Posterior cingulate gyrus (tissue), 11 donors: ENCODE results near the gene EDN2.

ENCODE experiments used
- DNase-seq, 10 donors: peaks; one replicate each; pipeline versions ENCODE4 v3.0.0 to v3.0.0-alpha.2; 2020 to 2021; ENCODE audit warnings: mixed read lengths in 3 of 10
- intact Hi-C: fragments of 100-400 bp; cut with DNase I; formaldehyde crosslinking; loops from one replicate; pipeline ENCODE4 v1.15.1; 2023

The EDN2 gene

DNA sequence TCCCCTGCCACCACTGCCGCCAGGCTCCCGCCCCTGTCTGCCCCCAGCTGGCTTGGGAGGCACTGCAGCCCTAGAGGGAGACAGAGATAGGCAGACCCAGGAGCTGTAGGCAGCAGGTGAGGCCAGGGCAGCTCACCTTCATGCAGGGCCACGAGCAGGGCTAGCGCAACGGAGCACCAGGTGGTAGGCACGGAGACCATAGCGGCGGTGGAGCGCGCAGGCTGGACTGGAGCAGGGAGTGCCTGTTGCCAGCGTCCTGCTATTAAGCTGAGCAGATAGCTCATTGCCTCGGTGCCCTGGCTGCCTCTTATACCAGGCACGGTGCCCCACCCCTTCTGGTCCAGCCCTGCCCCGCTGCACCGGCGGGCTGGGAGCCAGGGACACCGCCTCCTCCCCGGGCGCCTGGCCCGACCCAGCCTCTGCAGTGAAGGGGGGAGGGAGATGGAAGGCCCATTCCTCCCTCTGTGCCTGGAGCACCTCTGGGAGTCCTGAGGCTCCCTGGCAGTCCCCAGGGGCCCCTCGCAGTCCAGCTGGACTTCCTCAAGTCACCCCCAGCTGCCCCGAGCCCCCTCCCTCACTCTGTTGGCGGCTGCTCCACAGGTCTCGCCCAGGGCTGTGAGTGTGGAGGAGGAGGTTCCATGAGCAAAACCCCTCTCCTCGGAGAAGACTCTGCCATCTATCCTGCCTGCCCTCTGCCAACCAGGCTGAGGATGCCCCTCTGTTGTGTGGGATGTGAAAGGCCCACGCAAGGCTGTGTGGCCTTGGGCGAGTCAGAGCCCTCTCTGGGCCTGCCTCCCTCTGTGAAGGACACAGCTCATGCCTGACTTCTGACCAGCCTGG lies at the start of gene EDN2:
Gene EDN2 (minus strand): TSS at position 282 of the 840 bp plus-strand sequence. CDS start 82 bp downstream, at position 200.
- DNase-seq, result peak in 1 of 10 donors; percentile 59
- intact Hi-C loops, result no loop called here

DNA sequence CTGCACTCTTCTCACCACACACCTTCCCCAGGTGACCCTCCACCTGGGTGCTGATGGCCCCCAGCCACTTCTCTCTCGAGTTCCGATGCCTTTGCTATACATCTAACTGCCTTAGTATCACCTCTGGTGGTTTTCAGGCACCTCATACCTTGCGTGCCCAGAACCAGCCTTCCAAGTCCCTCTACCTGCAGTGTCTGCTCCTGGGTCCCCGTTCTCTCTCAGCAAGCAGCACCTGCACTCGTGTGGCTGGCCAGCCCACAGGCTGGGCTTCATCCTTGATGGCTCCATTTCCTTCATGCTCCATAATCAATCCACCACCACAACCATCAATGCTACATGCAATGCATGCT lies 49.2 kb upstream of the EDN2 start:
- intact Hi-C loops, result no loop called here
- DNase-seq, result peak in 3 of 10 donors; percentile 1 to 25 (median 3)

DNA sequence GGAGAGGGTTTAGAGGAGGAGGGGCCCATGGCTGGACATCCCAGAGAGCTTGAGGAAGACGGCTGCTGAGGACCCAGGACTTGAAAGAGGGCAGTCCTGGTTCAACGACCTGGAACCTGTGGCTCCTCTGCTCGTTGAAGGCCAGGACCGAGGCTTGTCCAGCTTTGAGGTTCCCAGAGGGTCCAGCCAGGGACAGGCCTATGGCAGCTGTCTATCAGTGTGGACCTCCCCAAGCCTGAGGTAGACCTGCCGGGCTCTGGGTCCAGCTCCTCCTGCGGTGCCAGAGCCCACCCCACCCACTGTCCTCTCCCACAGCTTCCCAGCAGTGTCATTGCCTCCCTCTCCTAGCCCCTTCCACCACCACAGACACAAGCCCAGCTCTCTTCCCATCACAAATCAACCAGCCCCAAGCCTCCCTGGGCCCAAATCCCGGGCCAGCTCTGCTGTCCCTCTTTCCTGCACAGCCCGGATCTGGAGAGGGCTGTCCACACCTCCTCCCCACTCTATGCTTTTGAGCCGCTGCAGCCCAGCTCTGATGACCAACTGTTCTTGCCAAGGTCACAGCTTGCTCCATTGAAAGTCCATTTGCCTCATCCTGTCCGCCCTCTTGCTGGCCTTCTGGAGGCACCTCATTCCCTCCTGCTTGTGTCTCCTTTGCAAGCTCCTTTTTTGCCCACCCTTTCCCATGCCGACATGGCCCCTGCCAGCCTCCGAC lies 48.7 kb upstream of the EDN2 start:
- DNase-seq, result peak in 5 of 10 donors; percentile 2 to 74 (median 49)
- intact Hi-C loops, result no loop called here

DNA sequence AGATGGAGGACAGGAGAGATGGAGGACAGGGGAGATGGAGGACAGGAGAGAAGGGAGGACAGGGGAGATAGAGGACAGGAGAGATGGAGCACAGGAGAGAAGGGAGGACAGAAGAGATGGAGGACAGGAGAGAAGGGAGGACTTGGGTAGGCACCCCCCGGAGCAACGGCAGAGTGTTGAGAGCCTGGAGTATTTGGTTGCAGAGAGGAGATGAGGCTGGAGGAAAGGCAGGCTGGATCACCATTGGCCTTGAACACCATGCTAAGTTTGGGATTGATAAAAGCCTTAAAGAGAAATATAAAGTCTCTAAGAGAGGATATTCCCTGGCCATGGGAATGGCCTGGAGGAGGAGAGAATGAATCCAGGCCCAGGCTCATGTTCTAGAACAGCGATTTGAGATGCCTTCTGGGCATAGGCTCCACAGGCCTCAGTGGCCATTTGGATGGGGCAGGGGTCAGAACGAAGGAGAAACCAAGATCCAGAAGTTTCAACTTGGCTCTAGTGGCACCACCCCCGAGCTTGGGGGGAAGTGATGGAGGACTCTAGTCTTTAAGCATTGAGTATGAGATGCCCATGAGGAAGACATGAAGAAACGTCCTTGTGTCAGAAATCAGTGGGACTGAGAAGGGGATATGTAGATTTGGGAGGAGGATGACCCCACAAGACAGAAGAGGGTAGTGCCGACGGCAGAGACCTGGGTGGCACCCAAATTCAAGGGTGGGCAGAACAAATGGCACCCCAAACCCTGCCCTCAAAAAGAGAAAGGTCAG lies 47.9 kb upstream of the EDN2 start:
- DNase-seq, result peak in 3 of 10 donors; percentile 0 to 42 (median 2)
- intact Hi-C loops, result no loop called here

DNA sequence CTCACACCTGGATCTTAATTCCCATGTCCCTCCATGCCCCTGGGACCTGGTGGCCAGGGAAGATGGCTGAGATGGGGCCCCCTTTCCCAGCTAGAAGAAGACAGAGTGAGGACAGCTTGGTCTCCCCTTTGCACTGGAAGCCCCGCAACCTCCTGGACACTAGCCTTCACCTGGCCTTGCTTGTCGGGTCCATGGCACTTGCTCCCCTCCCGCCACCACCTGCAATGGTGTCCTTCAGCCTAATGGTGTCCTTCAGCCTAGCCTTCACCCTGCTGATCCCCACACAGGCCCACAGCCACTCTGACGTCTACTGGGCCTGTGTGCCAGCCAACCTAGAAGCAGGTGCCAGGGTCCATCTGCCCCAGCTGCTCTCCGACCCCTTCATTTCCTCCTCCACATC lies 45.9 kb upstream of the EDN2 start:
- peak in 3 of 10 donors; percentile 2 to 40 (median 9) for DNase-seq
- intact Hi-C loops, result no loop called here

DNA sequence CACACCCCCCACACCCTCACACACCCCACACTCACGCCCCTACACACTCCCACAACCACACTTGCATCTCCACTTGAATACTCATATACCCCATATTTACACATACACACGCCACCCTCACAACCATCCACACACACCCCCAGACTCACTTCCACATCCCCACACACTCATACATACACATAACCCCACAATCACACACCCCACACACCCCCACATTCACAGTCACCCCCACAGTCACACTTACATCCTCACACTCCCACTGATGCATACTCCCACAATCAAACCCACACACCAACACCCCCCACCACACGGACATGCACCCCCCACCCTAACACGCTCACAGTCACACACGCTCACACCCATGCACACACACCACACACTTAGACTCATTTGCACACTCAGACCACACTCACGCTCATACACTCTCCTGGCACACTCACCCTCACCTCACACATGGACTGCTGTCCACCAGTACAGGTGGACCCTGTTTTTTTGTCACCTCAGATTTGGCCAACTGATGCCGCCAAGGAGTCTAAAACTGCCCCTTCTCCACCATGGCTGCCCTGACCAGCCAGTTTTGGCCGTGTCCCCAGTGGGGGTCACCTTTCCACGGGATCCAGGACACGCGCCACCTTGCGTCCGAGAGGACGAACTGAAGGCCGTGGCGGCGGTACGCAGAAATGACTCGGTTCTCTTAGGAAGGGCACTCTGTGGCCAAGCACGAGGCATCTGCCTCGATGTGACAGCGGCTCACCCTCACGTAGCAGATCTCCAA lies 45.3 kb upstream of the EDN2 start:
- peak in 4 of 10 donors; percentile 0 to 68 (median 36) for DNase-seq
- intact Hi-C loops, result no loop called here

DNA sequence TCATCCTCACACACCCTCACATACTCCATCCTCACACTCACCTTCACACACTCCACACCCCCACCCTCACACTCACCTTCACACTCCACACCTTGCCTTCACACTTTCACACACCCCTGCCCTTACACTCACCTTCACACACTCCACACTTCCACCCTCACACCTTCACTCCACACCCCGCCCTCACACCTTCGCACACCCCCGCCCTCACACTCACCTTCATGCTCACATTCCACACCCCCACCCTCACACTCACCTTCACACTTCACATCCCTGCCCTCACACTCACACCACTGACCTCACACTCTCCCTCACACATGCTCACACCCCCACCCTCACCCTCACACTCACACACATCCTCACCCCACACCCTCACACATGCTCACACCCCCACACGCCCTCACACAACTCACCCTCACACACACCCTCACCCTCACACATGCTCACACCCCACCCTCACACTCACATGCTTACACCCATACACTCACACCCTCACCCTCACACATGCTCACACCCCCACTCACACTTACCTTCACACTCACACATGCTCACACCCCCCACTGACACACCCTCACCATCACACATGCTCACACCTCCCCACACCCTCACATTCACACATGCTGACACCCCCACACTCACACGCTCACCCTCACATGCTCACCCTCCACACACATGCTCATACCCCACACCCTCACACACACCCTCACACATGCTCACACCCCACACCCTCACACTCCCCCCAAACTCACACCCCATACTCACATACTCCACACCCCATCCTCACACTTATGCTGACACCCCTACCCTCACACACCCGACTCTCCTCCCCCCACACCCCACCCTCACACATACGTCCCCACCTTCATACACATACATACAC lies 44.5 kb upstream of the EDN2 start:
- intact Hi-C loops, result no loop called here
- DNase-seq, result peak in 3 of 10 donors; percentile 2 to 26 (median 25)

DNA sequence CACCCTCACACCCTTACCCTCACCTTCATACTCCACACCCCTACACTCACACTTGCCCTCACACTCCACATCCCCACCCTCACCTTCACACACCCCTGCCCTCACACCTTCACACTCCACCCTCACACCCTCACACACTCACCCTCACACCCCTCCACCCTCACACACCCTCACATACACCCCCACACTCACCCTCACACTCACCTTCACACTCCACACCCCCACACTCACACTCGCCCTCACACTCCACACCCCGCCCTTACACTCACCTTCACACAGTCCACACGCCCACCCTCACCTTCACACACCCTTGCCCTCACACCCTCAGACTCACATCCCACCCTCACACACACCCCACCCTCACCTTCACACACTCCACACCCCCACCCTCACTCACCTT lies 43.6 kb upstream of the EDN2 start:
- DNase-seq, result peak in 3 of 10 donors; percentile 3 to 67 (median 32)
- intact Hi-C loops, result no loop called here

DNA sequence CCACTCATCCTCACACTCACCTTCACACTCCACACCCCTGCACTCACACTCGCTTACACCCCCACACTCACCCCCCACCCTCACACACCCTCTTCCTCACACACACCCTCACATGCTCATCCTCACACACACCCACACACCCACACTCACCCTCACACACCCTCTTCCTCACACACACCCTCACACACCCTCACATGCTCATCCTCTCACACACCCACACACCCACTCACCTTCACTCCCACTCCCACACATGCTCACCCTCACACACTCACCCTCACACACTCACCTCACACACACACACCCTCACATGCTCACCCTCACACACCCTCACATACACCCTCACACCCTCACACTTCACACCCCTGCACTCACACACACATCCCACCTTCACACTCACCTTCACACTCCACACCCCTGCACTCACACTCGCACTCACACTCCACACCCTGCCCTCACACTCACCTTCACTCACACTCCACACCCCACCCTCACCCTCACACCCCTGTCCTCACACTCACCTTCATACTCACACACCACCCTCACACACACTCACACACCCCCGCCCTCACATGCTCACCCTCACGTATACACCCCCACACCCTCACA lies 42.6 kb upstream of the EDN2 start:
- intact Hi-C loops, result no loop called here
- peak in 3 of 10 donors; percentile 14 to 40 (median 24) for DNase-seq

DNA sequence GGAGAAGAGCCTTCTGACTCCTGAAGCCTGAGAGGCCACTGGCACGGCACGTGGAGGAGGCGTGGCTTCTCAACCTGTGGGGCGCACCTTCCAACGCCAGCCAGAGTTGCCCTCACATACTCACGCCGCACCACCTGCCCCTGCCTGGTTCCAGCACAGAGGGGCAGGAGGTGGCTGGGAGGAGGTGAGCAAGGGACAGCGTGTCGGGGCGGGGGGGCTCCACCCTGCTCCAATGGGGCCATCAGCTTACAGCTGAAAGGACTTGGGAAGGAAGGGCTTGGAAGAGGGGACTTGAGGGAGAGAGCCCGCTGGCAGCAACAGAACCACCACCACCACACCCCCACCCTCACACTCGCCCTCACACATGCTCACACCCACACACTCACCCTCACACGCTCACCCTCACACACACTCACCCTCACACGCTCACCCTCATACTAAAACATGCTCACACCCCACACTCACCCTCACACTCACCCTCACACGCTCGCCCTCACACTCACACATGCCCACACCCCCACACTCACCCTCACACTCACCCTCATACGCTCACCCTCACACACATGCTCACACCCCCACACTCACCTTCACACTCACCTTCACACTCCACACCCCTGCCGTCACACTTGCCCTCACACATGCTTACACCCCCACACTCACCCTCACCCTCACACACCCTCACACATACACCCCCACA lies 41.6 kb upstream of the EDN2 start:
- DNase-seq, result peak in 2 of 10 donors; percentile 13 to 78
- intact Hi-C loops, result no loop called here

DNA sequence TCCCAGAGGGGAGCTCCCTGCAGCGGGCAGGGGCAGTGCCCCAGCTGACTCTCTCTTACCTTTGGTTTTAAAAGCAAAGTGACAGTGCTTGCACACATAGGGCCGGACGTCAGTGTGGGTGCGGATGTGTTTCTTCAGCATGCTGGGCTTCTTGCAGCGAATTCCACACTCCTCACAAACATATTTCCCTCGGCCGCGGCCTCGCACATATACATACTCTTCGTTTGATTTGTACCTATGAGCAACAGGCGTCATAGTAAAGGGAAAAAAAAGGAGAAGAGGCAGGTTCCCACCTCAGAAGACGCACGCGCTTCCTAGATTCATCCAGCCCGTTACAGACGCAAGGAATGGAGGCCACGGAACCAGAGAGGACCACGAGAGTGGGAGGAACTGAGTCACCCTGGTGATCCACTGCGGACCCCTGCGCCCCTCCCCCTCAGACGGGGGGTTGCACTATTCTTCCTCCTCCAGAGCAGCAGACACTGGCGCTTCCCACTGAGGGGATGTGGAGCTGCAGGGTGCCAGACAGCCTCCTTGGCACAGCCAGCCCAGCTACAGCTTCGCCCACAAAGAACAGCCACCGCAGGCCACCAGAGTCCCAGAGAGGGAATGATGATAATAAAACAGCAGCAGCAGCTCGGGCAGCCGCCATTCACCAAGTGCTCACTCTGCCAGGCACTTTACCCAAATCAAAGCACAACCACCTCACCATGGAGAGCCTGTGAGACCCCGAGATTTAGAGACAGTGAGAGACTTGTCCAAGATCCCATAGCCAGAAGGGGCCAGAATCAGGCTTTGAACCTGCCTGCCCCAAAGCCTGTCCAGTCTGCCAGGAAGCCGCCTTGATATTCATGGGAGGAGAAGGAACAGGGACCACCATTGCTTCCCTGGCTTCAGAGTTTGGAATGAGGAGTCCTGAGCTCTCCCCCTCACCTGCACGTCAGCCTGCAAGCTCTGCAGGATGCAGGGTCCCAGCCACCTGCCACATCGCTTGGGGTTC lies 40.5 kb upstream of the EDN2 start:
- intact Hi-C loops, result no loop called here
- DNase-seq, result peak in 3 of 10 donors; percentile 77 to 83 (median 81)

DNA sequence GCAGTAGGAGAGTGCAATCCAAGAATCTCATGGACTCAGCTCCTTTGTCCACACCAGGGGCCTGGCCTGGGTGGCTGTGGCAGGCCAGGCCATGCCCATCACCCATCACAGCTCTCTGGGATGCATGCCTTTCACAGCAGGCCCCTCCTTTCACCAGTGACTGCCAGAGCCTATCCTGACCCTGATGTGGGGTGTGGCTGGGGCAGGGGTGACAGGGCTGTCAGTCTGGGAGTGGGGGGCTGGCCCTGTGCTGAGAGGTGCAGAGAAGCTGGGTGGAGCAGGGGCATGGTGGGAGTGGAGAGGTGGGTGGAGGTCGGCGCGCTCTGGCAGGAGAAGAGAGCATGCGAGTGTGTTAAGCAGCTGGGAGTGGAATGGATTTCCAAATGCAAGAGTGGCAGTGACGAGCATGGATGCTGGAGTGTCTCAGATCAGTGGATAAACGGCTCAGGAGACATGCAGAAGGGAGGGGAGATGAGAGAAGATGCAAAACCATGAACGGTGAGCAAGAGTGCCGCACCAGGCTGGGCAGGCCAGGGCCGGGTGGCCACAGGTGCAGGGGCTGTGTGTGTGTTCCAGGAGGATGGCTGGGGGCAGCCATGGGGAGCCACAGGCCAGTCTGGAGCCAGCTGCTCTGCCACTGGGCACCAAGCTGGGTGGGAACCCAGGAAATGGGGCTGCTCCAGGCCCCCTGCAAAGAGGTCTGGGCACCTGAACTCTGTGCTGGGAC lies 39.6 kb upstream of the EDN2 start:
- DNase-seq, result peak in 1 of 10 donors; percentile 82
- intact Hi-C loops, result no loop called here

DNA sequence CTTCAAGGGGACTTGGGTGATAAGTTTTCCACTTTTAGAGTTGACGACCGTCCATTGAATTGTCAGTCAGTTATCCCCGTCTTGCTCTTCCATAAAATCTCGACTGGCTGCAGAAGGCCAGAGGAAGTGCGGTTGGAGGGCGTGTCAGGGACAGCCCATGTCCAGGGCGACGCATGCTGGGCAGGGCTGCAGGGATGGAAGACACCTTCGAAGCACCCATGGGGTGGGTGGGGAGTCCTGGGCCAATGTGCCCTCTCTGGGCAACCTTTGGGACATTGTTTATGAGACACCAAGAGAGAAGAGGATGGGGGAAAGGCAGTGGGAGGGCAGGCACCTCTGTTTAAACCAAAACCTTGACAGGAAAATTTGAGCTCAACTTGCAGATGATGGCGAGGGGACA lies 38.6 kb upstream of the EDN2 start:
- intact Hi-C loops, result no loop called here
- DNase-seq, result peak in 1 of 10 donors; percentile 71

DNA sequence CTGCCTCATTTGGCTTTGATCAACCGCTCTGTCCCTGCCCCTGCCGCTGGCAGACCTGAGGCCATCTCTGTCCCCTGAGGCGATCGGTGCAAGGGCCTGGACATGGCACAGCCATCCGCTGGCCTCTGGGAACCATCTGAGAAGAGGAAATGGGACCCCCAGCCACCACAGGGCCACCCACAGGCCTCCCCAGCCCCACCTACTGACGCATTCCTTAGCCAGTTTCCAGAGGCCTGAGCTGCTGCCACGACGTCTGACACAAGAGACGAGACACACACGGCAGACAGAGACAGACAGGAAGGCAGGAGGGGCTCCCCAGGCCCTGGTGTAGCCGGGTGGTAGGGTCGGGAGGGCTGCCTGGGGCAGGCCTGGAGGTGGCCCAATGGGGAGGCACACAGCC lies 37.3 kb upstream of the EDN2 start:
- peak in 1 of 10 donors; percentile 43 for DNase-seq
- intact Hi-C loops, result no loop called here

DNA sequence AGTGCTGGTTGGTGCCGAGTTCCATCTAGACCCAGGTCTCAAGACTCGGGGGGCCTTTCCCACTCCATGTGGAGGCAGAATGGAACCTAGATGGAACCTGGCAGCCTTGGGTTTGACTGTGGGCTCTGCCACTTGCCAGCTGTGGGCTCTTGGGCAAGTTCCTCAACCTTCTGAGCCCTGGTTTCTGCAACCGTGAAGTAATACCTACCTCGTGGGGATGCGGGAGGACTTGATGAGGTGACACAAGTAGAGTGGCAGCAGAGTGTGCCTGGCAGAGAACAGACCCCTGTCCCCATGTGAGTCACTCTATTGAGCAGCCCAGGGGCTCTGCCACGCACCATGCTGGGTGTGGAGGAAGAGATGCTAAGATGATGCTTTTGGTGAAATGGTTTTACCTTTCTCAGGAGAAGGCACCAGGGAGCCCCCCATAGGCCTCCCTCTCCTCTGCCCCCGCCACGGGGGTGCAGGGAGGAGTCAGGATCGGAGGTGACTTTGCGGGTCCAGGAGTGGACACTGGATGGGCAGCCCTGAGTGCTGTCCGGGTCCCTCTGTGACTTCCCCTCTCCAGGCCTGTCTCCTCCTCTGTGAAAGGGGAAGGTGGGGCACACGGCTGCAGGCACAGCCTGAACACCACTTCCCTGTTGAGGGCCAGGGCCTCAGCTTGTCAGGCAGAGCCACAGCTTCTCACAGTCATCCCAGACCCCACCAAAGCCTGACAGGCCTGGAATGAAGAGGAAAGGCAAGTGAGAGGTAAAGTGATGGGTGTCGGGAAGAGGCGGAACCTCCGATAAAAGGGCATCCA lies 36.7 kb upstream of the EDN2 start:
- intact Hi-C loops, result no loop called here
- DNase-seq, result peak in 1 of 10 donors; percentile 52
